GM21825 (cell line): Measurements from ENCODE around the gene PRKG1.

ENCODE experiments used
- ATAC-seq: cut with Tn5 transposase; IDR thresholded peaks from one replicate; pipeline ENCODE4 v1.9.1; 2021; ENCODE audit warnings: mild to moderate bottlenecking, moderate library complexity; ENCODE audit not compliant: unreplicated experiment

Gene PRKG1

DNA sequence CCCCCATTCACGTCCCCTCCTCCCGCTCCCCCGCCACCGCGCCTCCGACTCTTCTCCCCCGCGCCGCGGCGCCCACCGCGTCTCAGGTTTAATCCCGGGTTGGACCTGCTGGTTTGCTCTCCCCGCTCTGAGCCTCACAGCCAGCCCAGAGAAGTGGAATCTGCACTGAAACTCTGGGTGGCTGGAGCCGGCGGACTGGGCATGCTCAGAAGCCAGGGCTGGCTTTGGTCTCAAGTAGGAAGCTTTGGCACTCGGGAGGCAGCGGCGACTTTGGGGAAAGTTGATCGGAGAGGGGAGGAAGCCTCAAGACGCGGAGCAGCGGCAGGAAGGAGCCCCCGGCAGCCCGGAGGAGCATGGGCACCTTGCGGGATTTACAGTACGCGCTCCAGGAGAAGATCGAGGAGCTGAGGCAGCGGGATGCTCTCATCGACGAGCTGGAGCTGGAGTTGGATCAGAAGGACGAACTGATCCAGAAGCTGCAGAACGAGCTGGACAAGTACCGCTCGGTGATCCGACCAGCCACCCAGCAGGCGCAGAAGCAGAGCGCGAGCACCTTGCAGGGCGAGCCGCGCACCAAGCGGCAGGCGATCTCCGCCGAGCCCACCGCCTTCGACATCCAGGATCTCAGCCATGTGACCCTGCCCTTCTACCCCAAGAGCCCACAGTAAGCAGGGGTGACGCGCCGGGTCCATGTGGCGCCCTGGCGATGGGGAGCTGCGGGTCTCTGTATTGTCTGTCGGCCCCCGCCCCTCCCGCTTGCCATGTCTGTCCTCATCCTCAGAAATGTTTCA lies at the start of gene PRKG1:
Gene PRKG1, plus strand, starts transcription at position 250 of the 791 bp plus-strand sequence.
- no peak for ATAC-seq

DNA sequence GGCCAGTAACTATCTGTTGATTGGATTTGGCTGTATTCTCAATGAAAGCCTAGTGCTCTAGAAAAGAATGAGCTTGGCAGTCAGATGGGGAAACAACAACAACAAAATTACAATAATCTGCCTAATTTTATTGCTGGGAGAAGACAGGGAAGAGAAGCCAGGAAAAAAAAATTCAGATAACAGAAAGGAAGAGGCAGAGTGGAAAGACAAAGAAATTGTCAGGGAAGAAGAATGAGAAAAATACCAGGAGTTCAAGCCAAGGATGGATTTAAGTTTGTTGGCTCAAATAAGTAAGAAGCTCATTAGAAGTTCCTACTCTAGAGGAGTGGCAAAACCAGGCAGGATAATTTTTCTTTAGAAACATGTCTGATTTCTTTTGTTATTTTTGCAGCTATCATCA lies 45.9 kb upstream of the PRKG1 start:
- no peak for ATAC-seq

GRCh38 chr10:51029172-51029641 lies 45.1 kb upstream of the PRKG1 start:
- no peak for ATAC-seq

GRCh38 chr10:51030480-51030879 lies 43.8 kb upstream of the PRKG1 start:
- ATAC-seq: no peak

GRCh38 chr10:51031950-51032349 lies 42.3 kb upstream of the PRKG1 start:
- no peak for ATAC-seq

- ATAC-seq: no peak
Observed at GRCh38 chr10:51034769-51035168, 39.5 kb upstream of the PRKG1 start.

GRCh38 chr10:51035344-51035743 lies 38.9 kb upstream of the PRKG1 start:
- ATAC-seq: no peak

DNA sequence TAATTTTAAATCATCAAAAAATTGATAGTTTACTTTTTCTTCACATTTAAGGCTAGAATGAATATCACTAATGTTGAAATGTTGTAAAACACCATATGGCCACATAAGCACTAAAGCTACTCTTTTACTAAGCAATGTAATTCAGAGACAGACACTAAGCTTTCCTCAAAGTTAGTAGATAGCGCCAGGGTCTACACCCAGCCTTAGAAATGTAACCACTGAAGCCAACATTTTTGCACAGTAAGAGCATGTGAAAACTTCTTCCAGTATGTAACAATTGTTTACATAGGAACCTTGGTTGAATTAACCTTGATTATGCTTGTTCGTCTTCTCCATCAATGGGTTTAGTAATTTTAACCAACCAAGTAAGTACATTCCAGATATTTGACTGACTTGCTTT lies 28.4 kb upstream of the PRKG1 start:
- no peak for ATAC-seq

DNA sequence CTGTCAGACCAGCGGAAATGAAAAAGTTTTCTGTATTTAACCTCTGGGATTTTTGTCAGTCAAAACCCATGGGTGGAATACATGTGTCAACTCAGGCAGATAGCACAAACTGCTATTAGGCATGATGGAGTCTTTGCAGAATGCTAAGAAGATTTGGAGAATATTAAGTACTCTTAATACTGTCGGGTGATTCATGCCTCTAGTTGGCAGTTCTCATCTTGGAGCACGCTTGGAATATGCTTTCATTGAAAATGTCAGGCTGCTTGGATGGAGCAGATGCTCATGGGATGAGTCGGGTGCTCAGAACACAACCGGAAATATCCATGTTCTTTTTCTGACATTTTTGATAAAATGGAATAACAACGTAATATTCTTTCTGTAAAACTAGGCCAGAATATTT lies 27.6 kb upstream of the PRKG1 start:
- no peak for ATAC-seq

- no peak for ATAC-seq
Observed at GRCh38 chr10:51047857-51048256, 26.4 kb upstream of the PRKG1 start.

DNA sequence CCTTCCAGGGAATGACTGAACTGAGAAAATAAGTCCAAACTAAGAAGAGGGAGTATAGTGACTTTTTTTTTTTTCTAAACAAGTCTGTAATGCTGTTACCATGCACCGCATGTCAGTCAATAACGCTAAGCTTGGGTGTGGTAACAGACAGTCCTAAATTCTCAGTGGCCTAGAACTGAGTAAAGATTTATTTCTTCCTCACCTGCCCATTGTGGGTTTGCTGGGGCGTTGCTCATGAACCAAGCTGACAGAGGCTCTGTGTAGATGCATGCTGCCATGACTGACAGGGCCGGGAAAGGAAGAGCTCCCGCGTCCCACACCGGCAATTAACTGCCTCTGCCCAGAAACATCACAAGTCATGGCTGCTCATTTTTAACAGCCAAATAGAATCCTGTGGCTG lies 25.5 kb upstream of the PRKG1 start:
- ATAC-seq: no peak

GRCh38 chr10:51052163-51052562 lies 22.1 kb upstream of the PRKG1 start:
- no peak for ATAC-seq

DNA sequence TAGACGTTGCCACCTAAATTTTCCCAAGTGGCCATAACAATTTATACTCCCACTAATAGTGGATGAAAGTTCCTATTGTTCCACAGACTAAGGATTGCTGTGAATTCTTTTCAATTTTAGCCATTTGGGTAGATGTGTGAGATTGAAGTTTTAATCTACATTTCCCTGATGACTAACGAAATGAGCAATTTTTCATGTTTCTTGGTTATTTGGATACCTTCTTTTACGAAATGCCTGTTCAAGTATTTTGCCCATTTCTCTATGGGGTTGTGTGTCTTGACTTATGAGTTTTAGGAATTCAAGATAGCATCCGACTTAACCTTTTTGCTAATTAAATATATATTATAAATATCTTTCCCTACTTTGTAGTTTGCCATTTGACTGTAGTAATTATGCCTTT lies 16.4 kb upstream of the PRKG1 start:
- ATAC-seq: no peak

GRCh38 chr10:51063166-51063565 lies 11.1 kb upstream of the PRKG1 start:
- ATAC-seq: no peak

- no peak for ATAC-seq
Observed at GRCh38 chr10:51063659-51064535, 10.4 kb upstream of the PRKG1 start.

DNA sequence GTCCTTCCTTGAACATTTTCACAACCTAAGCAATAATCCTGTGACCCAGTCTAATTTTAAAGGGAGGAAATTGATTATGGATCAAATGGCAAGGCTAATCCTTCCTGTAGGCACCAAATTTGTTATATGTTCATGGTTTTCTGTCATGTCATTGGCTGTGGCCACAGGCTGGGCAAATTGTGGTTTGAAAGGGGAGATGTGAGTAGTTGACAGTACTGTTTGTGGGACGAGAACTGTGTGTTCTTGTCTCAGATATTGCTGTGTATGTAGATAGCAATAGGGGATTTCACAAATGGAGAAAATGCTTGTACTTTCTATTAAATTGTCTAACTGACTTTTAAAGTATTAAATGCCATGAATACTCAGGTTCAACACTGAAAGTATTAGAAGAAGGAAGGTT lies 8.1 kb upstream of the PRKG1 start:
- no peak for ATAC-seq

DNA sequence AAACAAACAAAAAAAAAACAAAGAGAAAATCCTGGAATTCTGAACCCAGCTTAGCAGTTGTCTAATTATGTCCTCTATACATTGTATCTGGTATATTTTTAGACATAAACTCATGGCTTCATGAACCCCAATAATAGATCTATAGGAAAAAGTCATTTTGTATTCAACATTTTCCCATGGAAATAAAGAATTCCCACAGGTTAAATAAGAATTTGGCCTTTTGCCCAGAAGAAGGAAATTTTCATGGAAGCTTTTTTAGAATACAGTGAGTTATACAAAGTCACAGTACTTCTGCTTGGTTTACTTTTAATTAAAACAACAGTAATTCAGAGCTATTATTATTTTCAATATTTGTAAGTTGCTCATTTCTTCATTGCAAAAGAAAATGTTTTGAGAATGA lies 2.1 kb upstream of the PRKG1 start:
- ATAC-seq: no peak

- no peak for ATAC-seq
Observed at GRCh38 chr10:51072921-51073434, 1.3 kb upstream of the PRKG1 start.

- ATAC-seq: no peak
Observed at GRCh38 chr10:51073453-51074237, 642 bp upstream of the PRKG1 start.

GRCh38 chr10:51075043-51075872 lies 971 bp downstream of the PRKG1 start:
- no peak for ATAC-seq
